NCI-H2029 (cell line): Measurements from ENCODE around the gene FUBP3.

Experiments used
- DNase-seq: peaks from one replicate; lab custom pipeline; 2025; lab: John Stamatoyannopoulos, UW

FUBP3 gene

GRCh38 chr9:130662099-130662969, 83.0 kb downstream of the FUBP3 start:
- DNase-seq: no peak

- DNase-seq: no peak
Measured at GRCh38 chr9:130662970-130663257, 83.5 kb downstream of the FUBP3 start.

GRCh38 chr9:130663258-130663976, 84.0 kb downstream of the FUBP3 start:
- DNase-seq: no peak

- no peak for DNase-seq
Measured at GRCh38 chr9:130663977-130664250, 84.5 kb downstream of the FUBP3 start.

- DNase-seq: no peak
Measured at GRCh38 chr9:130664251-130665028, 85.1 kb downstream of the FUBP3 start, which contains the start of gene PRDM12. PRDM12 (plus strand) TSS chr9:130664594; CDS start chr9:130664654, 60 bp downstream.

- no peak for DNase-seq
Measured at GRCh38 chr9:130665029-130665430, 85.7 kb downstream of the FUBP3 start.

- no peak for DNase-seq
Measured at GRCh38 chr9:130665431-130666392, 86.3 kb downstream of the FUBP3 start.

- DNase-seq: no peak
Measured at GRCh38 chr9:130666393-130667119, 87.2 kb downstream of the FUBP3 start.

GRCh38 chr9:130667120-130667435, 87.7 kb downstream of the FUBP3 start:
- DNase-seq: no peak

GRCh38 chr9:130668196-130668595, 88.8 kb downstream of the FUBP3 start:
- DNase-seq: no peak

- DNase-seq: no peak
Measured at GRCh38 chr9:130668659-130669058, 89.3 kb downstream of the FUBP3 start.

GRCh38 chr9:130669965-130670364, 90.6 kb downstream of the FUBP3 start:
- no peak for DNase-seq

GRCh38 chr9:130670644-130671043, 91.3 kb downstream of the FUBP3 start:
- no peak for DNase-seq

- DNase-seq: no peak
Measured at GRCh38 chr9:130672466-130672865, 93.1 kb downstream of the FUBP3 start.

- no peak for DNase-seq
Measured at GRCh38 chr9:130672933-130673615, 93.7 kb downstream of the FUBP3 start.

- no peak for DNase-seq
Measured at GRCh38 chr9:130675396-130675795, 96.0 kb downstream of the FUBP3 start.

GRCh38 chr9:130677252-130677651, 97.9 kb downstream of the FUBP3 start:
- no peak for DNase-seq

- peak; percentile 70 for DNase-seq
Measured at GRCh38 chr9:130680836-130681768, 101.7 kb downstream of the FUBP3 start.

- no peak for DNase-seq
Measured at GRCh38 chr9:130681769-130682420, 102.5 kb downstream of the FUBP3 start.
